K562 (cell line): ENCODE measurements around the gene CHST8. TPM values are rescaled to one million over a fixed set of nuclear protein-coding genes. Genes with fewer than 3 reads are reported as not detected.

Experiments
- ATAC-seq: fragments of 200-7000 bp; cut with Tn5 transposase; 3 replicates; pipeline ENCODE4 v1.9.1; 2020; ENCODE audit warnings: moderate library complexity
- BruUV-seq: library from RNA; stranded (reverse); fragments of 400-500 nt; replicated peaks from 2 replicates; lab custom pipeline; 2021; lab: Mats Ljungman, UMichigan
- CTCF ChIA-PET: fragments of 300-600 bp; formaldehyde crosslinking; extraction: SDS; loops from one replicate; lab custom pipeline; 2021; ENCODE audit warnings: low intra/inter-chr PET ratio; lab: Yijun Ruan, JAX
- POLR2A ChIA-PET: fragments of 300-600, 350-650 bp; sonication (Branson Sonifier 250); formaldehyde crosslinking; extraction: SDS; loops from one replicate; lab custom pipeline; 2021; ENCODE audit warnings: antibody characterized with exemption, inconsistent platforms; lab: Yijun Ruan, JAX
- DNase-seq, 4 experiments: peaks; one replicate each; pipeline versions ENCODE4 v3.0.0 to v3.0.0-alpha.2; 2011 to 2018; ENCODE audit warnings: low spot score in 3 of 4, mixed read lengths in 3 of 4; ENCODE audit errors: extremely low read depth in 1 of 4
- FAIRE-seq: peaks from 2 replicates; lab custom pipeline; 2011; peaks lifted over from hg19 to GRCh38; lab: Jason Lieb, UNC
- H2AFZ ChIP-seq: 2 replicates; pipeline ENCODE4 v1.6.0; 2011; ENCODE audit warnings: low read depth, low read length, control low read depth, inconsistent platforms
- H3K27ac ChIP-seq: fragments of 200-600 bp; 3 replicates; pipeline ENCODE4 v1.8.0; 2011; ENCODE audit warnings: low read depth, mild to moderate bottlenecking, control low read depth, inconsistent platforms, low read length, moderate library complexity, mixed read lengths; ENCODE audit errors: extremely low read depth
- H3K27me3 ChIP-seq, 2 experiments: fragments of 300-600 bp in 1 of 2; 2 replicates in 1 of 2; 3 replicates in 1 of 2; pipeline versions ENCODE4 v1.6.0 to v1.8.0; 2011; ENCODE audit warnings: inconsistent platforms in 2 of 2, low read length in 2 of 2, mild to moderate bottlenecking in 1 of 2, mixed read lengths in 1 of 2, moderate library complexity in 1 of 2; ENCODE audit not compliant: control insufficient read depth in 2 of 2, insufficient read depth in 2 of 2
- H3K36me3 ChIP-seq: fragments of 300-600 bp; 3 replicates; pipeline ENCODE4 v1.8.0; 2011; ENCODE audit warnings: mild to moderate bottlenecking, low read length, inconsistent platforms; ENCODE audit not compliant: control insufficient read depth, insufficient read depth
- H3K4me1 ChIP-seq, 2 experiments: fragments of 200-600 bp in 1 of 2; replicated peaks in 1 of 2; 2 replicates in 1 of 2; 3 replicates in 1 of 2; pipeline versions ENCODE4 v1.5.1 to v1.8.0; 2011; ENCODE audit warnings: inconsistent platforms in 2 of 2, low read length in 2 of 2, mild to moderate bottlenecking in 1 of 2, mixed read lengths in 1 of 2, moderate library complexity in 1 of 2; ENCODE audit not compliant: control insufficient read depth in 2 of 2, insufficient read depth in 2 of 2
- H3K4me2 ChIP-seq: 2 replicates; pipeline ENCODE4 v1.6.1; 2011; ENCODE audit warnings: low read length, control low read depth, inconsistent platforms, mixed read lengths; ENCODE audit not compliant: insufficient read depth
- H3K4me3 ChIP-seq: fragments of 200-600 bp; sonication (generic), shearing (Covaris generic); 2 replicates; pipeline ENCODE4 v1.5.1; 2016; ENCODE audit warnings: control low read depth, inconsistent platforms
- H3K79me2 ChIP-seq: fragments of 200-600 bp; 3 replicates; pipeline ENCODE4 v1.8.0; 2011; ENCODE audit warnings: low read length, inconsistent platforms; ENCODE audit not compliant: control insufficient read depth, insufficient read depth
- H3K9ac ChIP-seq, 2 experiments: 2 replicates each; pipeline versions ENCODE4 v1.6.0 to v1.6.1; 2011; ENCODE audit warnings: low read depth in 2 of 2, low read length in 2 of 2, control low read depth in 1 of 2, inconsistent platforms in 1 of 2, mild to moderate bottlenecking in 1 of 2, mixed read lengths in 1 of 2; ENCODE audit not compliant: insufficient read depth in 1 of 2
- H3K9me1 ChIP-seq: one replicate; pipeline ENCODE4 v1.6.0; 2011; ENCODE audit warnings: inconsistent platforms, mild to moderate bottlenecking, low read length, moderate library complexity; ENCODE audit not compliant: control insufficient read depth, insufficient read depth
- H3K9me3 ChIP-seq: replicated peaks from 2 replicates; pipeline ENCODE4 v1.5.1; 2011; ENCODE audit warnings: low read depth, low read length, inconsistent platforms; ENCODE audit not compliant: control insufficient read depth, insufficient read depth
- H4K20me1 ChIP-seq: replicated peaks from 2 replicates; pipeline ENCODE4 v1.6.1; 2011; ENCODE audit warnings: low read length, inconsistent platforms, mixed read lengths; ENCODE audit not compliant: control insufficient read depth, insufficient read depth
- GTF2B ChIP-seq: IDR thresholded peaks from 2 replicates; pipeline ENCODE4 v1.6.1; 2011; ENCODE audit not compliant: insufficient read length; ENCODE audit errors: extremely low read depth
- KLF16 ChIP-seq: IDR thresholded peaks from 2 replicates; pipeline ENCODE4 v1.6.1; 2016; ENCODE audit warnings: antibody characterized with exemption
- LCOR ChIP-seq: sonication (generic); formaldehyde crosslinking; IDR thresholded peaks from 2 replicates; pipeline ENCODE4 v1.8.0; 2022; ENCODE audit warnings: mild to moderate bottlenecking, missing genetic modification reagents
- MTA2 ChIP-seq: fragments of 450-650 bp; IDR thresholded peaks from 2 replicates; pipeline ENCODE4 v1.6.1; 2016; ENCODE audit warnings: low read depth
- MYBL2 ChIP-seq, 2 experiments: fragments of 450-650 bp in 1 of 2; sonication (generic) in 1 of 2; formaldehyde crosslinking in 1 of 2; IDR thresholded peaks; 2 replicates each; pipeline versions ENCODE4 v1.6.1 to v1.8.1; 2017 to 2022; ENCODE audit warnings: borderline replicate concordance in 1 of 2, inconsistent platforms in 1 of 2, low read depth in 1 of 2, mild to moderate bottlenecking in 1 of 2, missing genetic modification reagents in 1 of 2, moderate library complexity in 1 of 2
- NONO ChIP-seq, 2 experiments: fragments of 200-400 bp in 1 of 2; fragments of 450-650 bp in 1 of 2; formaldehyde crosslinking in 1 of 2; IDR thresholded peaks; 2 replicates each; pipeline ENCODE4 v1.6.1; 2017; ENCODE audit warnings: low read depth in 2 of 2, mild to moderate bottlenecking in 2 of 2, moderate library complexity in 2 of 2, low read length in 1 of 2
- NR3C1 ChIP-seq: sonication (generic); formaldehyde crosslinking; IDR thresholded peaks from 2 replicates; pipeline ENCODE4 v1.8.1; 2022; ENCODE audit warnings: missing genetic modification reagents
- PHF8 ChIP-seq: fragments of 200-600 bp; sonication (generic); IDR thresholded peaks from 2 replicates; pipeline ENCODE4 v1.6.1; 2012; ENCODE audit warnings: mixed run types, mild to moderate bottlenecking, inconsistent platforms, low read length, moderate library complexity, borderline replicate concordance
- PPARD ChIP-seq: fragments of 250-450 bp; sonication (Bioruptor Pico); IDR thresholded peaks from 2 replicates; pipeline ENCODE4 v1.8.0; 2022; ENCODE audit warnings: inconsistent platforms, mild to moderate bottlenecking, moderate library complexity
- SLC30A9 ChIP-seq: fragments of 250-450 bp; sonication (Bioruptor Pico); IDR thresholded peaks from 2 replicates; pipeline ENCODE4 v1.8.0; 2022; ENCODE audit warnings: mild to moderate bottlenecking, moderate library complexity
- ZBED1 ChIP-seq: IDR thresholded peaks from 2 replicates; pipeline ENCODE4 v1.6.1; 2014
- ZNF212 ChIP-seq: fragments of 450-650 bp; formaldehyde crosslinking; IDR thresholded peaks from 2 replicates; pipeline ENCODE4 v1.4.0; 2020; ENCODE audit warnings: mild to moderate bottlenecking
- ZNF274 ChIP-seq: IDR thresholded peaks from 2 replicates; pipeline ENCODE4 v1.6.1; 2011; ENCODE audit warnings: low read depth, mild to moderate bottlenecking, low read length, moderate library complexity, borderline replicate concordance
- WGBS: fragments of 100-300 bp; shearing (Covaris generic); methylation state at CpG from one replicate; pipeline ENCODE4 v1.1.6; 2016; ENCODE audit warnings: low coverage, mixed read lengths; ENCODE audit not compliant: insufficient coverage; ENCODE audit errors: missing lambda C conversion rate; 5-methylcytosine and 5-hydroxymethylcytosine counted together
- in situ Hi-C: fragments of 300-500 bp; cut with MboI; formaldehyde crosslinking; loops from 4 replicates; pipeline ENCODE4 v1.15.0; 2018; ENCODE audit warnings: inconsistent platforms, mixed read lengths
- intact Hi-C: fragments of 100-400 bp; cut with micrococcal nuclease; formaldehyde crosslinking; loops from 2 replicates; pipeline ENCODE4 v1.14.2; 2022
- polyA plus RNA-seq, 8 experiments: library from polyadenylated mRNA; depleted of rRNA in 4 of 8; stranded (reverse) in 5 of 8; unstranded in 3 of 8; fragments of >200 nt; fragmentation: Nextera tagmentation in 2 of 8; fragmentation: Illumina TruSeq in 1 of 8; extraction: Ambion mirVana in 2 of 8; extraction: Trizol in 1 of 8; gene quantifications; 2 replicates each; pipeline versions ENCODE4 v1.2.1 to v1.2.3, GENCODE V29; 2011 to 2014; ENCODE audit warnings: inconsistent platforms in 1 of 8, missing spikeins in 1 of 8
- total RNA-seq, 7 experiments: library from RNA; depleted of rRNA in 6 of 7; stranded (reverse); fragments of >200 nt in 6 of 7; fragmentation: Illumina TruSeq in 2 of 7; extraction: Trizol in 2 of 7; gene quantifications; 2 replicates each; pipeline versions ENCODE4 v1.2.1 to v1.2.3, GENCODE V29; 2011 to 2021; ENCODE audit warnings: low replicate concordance in 1 of 7
- TF ChIP-seq, protein P1 (sequence below): fragments of 450-650 bp; IDR thresholded peaks from one replicate; pipeline ENCODE4 v1.6.1; 2018; ENCODE audit warnings: mild to moderate bottlenecking, moderate library complexity; ENCODE audit not compliant: partially characterized antibody

Gene CHST8
- total and polyA plus RNA-seq, 9 of the 15 experiments (the other 6 are each of a cell fraction or from before 2014, with no cell fraction given), result 0.11 TPM; not detected in 8

DNA sequence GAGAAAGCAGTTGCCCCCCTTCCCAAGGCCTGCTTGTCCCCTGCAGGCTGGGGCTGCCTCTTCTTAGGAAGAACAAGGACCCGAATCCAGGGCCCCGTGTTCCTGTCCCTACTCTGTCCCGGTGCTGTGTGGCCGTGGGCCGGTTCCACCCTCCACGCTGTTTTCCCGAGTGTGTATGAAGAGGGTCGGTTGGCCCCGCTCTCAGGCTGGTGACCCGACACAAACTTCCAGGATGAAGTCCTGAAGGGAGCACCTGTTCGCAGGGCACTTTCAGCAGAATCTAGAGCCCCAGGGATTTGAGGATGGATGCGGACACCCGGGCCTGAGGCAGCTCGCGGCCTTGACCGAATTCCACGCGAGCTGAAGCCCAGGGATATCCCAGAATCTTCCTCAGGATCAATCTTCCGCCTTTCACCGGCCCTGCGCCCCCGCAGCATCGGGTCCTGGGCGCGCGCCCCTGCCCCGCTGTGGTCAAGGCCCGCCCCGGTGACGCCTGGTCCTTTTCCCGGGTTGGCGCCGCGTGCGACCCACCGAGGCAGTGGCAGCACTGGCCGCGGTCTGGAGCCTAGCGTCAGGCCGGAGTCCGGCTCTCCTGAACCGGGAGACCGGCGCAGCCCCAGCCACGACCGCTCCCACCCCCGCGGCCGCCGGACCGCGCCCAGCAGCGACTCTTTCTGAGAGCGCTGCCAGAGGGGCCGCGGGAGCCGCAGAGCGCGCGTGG, 528 bp upstream of the CHST8 start:
- H4K20me1 ChIP-seq, result no peaks in the 10 kb centered on the region; the same call in 1 of the 2 replicates
- WGBS, result 26% methylated on average over 32 of the region's 60 CpGs
- no peak for FAIRE-seq
- intact Hi-C loops, result no loop called here
- no peak overlapping the region for H2AFZ ChIP-seq
- DNase-seq, result no peak
- ChIA-PET CTCF (no interaction called here), POLR2A (no interaction called here)
- in situ Hi-C loops, result no loop called here
- no peaks in the 10 kb centered on the region for H3K9me3 ChIP-seq
- peaks cover 0 to 19% of the 10 kb centered on the region in 2 experiments; a peak in 2 of 5 replicates for H3K4me1 ChIP-seq
- H3K9ac ChIP-seq, result no peak overlapping the region
- no peaks in the 10 kb centered on the region for H3K9me1 ChIP-seq
- H3K27me3 ChIP-seq, result peaks cover 2 to 54% of the 10 kb centered on the region in 2 experiments; a peak in 3 of 5 replicates
- no peak overlapping the region for H3K4me2 ChIP-seq
- ATAC-seq, result no peak
- H3K27ac ChIP-seq, result no peak overlapping the region
- BruUV-seq, result no TSS peak
- no peaks in the 10 kb centered on the region for H3K36me3 ChIP-seq
- no peak for TF ChIP-seq NR3C1
- TF ChIP-seq, all 486 proteins: peak for 0
- H3K4me3 ChIP-seq, result no peak overlapping the region
- no peaks in the 10 kb centered on the region for H3K79me2 ChIP-seq

GRCh38 chr19:33622505-33622808, 704 bp downstream of the CHST8 start:
- ChIA-PET POLR2A (interaction anchor here (0.5 to 0.6 kb wide), 2 partner anchors 14 to 148 kb away, joined by 3 read pairs; no protein-coding TSS in a partner anchor), CTCF (no interaction called here)
- Histone ChIP-seq H3K27ac (no peak overlapping the region), H3K4me3 (no peak overlapping the region), H3K79me2 (no peaks in the 10 kb centered on the region), H2AFZ (no peak overlapping the region), H3K4me2 (no peak overlapping the region), H3K36me3 (no peaks in the 10 kb centered on the region), H3K9ac (no peak overlapping the region), H4K20me1 (no peaks in the 10 kb centered on the region; the same call in 1 of the 2 replicates), H3K9me1 (no peaks in the 10 kb centered on the region), H3K27me3 (peaks cover 2 to 56% of the 10 kb centered on the region in 2 experiments; a peak in 3 of 5 replicates)
- intact Hi-C loops (no loop called here), in situ Hi-C loops (no loop called here)
- 42% methylated on average over 18 of the region's 35 CpGs for WGBS
- ATAC-seq, result no peak
- BruUV-seq, result no TSS peak
- no peak for TF ChIP-seq SLC30A9 (CRISPR knock-in tag)
- no peak for TF ChIP-seq LCOR (CRISPR knock-in tag)
- no peak for TF ChIP-seq MTA2
- TF ChIP-seq ZNF212 (CRISPR knock-in tag), result no peak
- TF ChIP-seq NONO (IDR thresholded peaks at IDR 0.05; ENCODE audit: low read depth in 2 of 2, low read length in 1 of 2), result no peak
- TF ChIP-seq MYBL2 (IDR thresholded peaks at IDR 0.05; ENCODE audit: low read depth), result no peak
- no peak for TF ChIP-seq MYBL2 (CRISPR knock-in tag; IDR thresholded peaks at IDR 0.05; ENCODE audit: borderline replicate concordance)
- TF ChIP-seq KLF16, result no peak
- TF ChIP-seq PPARD (CRISPR knock-in tag), result no peak
- no peak for TF ChIP-seq GTF2B
- TF ChIP-seq ZNF274, result no peak
- no peak for TF ChIP-seq ZBED1
- TF ChIP-seq, protein P1, sequence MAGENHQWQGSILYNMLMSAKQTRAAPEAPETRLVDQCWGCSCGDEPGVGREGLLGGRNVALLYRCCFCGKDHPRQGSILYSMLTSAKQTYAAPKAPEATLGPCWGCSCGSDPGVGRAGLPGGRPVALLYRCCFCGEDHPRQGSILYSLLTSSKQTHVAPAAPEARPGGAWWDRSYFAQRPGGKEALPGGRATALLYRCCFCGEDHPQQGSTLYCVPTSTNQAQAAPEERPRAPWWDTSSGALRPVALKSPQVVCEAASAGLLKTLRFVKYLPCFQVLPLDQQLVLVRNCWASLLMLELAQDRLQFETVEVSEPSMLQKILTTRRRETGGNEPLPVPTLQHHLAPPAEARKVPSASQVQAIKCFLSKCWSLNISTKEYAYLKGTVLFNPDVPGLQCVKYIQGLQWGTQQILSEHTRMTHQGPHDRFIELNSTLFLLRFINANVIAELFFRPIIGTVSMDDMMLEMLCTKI, result no peak
- no peak; the same call in 1 of the 2 replicates for TF ChIP-seq PHF8
- TF ChIP-seq, all 486 proteins: peak for 0
- H3K4me1 ChIP-seq, result peaks cover 0 to 19% of the 10 kb centered on the region in 2 experiments; a peak in 2 of 5 replicates
- FAIRE-seq (no peak), DNase-seq (no peak)
- no peaks in the 10 kb centered on the region for H3K9me3 ChIP-seq
